DMS79 (cell line): ENCODE measurements around the gene FBXL13.
"Not testable (repeated sequence)": the region's sequence is repeated elsewhere in the genome, so short reads cannot be mapped to it uniquely, and the experiment has no call there.

Experiments used
- DNase-seq: peaks from one replicate; lab custom pipeline; 2025; lab: John Stamatoyannopoulos, UW

FBXL13 gene

DNA sequence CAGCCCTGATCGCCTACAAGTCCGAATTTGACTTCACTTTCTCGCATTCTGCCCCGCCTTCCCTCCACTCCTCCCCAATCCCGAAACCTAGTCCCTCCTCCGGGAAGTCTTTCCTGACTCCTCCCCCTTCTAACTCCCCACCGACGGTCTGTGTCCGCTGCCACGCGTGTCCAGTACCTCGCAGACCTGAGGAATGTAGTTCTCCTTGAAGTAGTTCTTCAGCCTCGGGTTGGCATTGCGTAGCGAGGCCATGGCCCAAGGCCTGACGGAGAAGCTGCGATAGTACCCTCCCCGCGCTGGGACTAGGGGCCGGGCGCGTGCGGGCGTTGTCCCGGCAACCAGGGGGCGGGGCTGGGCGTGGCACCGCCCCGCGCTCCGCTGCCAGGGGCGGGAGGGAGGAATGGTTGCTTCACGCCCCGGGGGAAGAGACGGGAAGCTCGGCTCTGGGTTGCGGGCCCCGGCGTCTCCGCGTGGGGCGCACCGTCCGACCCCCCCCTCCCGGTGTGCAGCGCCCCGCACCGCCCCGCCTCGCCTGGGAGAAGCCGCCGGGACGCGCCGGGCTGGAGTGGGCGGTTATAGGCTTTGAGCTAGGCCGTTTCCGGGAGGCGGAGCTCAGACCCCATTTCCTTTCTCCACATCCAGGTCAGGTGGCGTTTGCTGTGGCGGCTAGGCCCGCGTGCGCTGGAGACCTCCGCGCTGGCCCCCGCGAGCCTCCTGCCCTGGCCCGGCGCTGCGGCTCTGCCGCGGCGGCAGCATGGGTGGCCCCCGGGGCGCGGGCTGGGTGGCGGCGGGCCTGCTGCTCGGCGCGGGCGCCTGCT lies at the start of gene FBXL13, which contains the start of gene ARMC10:
TSS of gene FBXL13 (minus strand) at position 278 of the 818 bp plus-strand sequence.
TSS of gene ARMC10 (plus strand) at position 622 of the 818 bp plus-strand sequence. CDS start at position 755, 133 bp downstream.
- DNase-seq = peak; percentile 83

- no peak for DNase-seq
These were observed 48.9 kb upstream of the FBXL13 start for GRCh38 chr7:103123529-103123928.

DNA sequence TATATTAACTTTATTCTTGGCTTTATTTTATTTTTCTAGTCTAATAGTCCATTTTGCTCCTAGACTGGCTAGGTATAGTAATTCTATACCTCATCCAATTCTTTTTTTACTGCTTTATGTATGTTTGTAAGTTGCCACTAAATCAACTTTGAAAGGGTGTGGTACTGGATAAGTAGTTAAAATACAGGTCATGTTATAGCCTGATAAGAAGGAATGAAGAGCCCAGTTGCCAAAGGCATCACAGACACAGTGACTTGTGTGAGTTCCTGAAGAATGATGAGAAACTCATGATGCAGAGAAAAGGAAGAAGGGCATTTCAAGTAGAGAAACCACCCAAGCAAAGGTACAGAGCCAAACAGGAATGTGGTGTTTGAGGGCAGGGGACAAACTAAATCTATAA lies 47.0 kb upstream of the FBXL13 start:
- DNase-seq = no peak

- DNase-seq = no peak
These were observed 45.8 kb upstream of the FBXL13 start for GRCh38 chr7:103120362-103120761.

GRCh38 chr7:103119791-103120291 lies 45.2 kb upstream of the FBXL13 start:
- no peak for DNase-seq

- no peak for DNase-seq
These were observed 42.9 kb upstream of the FBXL13 start for GRCh38 chr7:103117465-103117864.

DNA sequence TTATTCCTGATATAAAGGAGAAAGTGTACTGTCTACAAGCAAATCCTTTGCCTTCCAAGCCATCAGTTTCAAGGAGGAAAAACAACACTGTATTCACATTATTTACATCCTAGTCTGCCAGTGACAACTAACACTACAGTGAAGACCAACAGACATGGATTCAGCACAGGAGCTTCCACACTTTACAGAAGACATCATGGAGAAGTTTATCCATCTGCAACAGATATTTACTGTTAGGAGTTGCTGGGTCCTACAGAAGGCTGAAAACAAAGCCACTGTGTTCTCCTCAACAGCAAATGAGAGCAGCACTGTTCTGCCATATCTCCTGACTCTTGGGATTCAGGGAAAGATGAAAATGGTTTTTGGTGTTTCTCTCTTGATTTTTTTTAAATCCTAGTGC lies 42.4 kb upstream of the FBXL13 start:
- no peak for DNase-seq

- no peak for DNase-seq
These were observed 41.9 kb upstream of the FBXL13 start for GRCh38 chr7:103116511-103116910.

- no peak for DNase-seq
These were observed 41.2 kb upstream of the FBXL13 start for GRCh38 chr7:103115771-103116170.

- no peak for DNase-seq
These were observed 40.0 kb upstream of the FBXL13 start for GRCh38 chr7:103114576-103115008.

DNA sequence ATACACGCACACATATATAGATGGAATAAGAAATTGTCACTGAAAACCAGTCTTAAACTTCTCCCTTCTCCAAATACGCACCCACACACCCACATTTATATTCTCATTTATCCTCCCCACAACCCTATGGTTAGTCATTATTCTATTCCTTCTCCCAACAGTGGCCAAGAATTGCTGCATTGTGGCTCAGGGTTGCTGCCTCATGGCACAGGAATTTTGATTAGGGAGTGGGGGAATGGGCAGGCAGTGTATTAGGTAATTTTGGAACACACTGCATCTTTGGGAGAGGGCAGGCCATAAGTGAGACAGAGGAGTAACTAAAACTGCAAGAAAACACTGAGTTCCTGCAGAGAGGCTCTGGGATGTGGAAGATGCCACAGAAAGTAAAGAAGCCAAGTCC lies 38.6 kb upstream of the FBXL13 start:
- DNase-seq = no peak

DNA sequence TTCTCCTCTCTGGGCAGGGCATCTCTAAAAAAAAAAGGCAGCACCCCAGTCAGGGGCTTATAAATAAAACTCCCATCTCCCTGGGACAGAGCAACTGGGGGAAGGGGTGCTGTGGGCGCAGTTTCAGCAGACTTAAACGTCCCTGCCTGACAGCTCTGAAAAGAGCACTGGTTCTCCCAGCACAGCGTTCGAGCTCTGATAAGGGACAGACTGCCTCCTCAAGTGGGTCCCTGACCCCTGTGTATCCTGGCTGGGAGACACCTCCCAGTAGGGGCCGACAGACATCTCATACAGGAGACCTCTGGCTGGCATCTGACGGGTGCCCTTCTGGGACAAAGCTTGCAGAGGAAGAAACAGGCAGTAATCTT lies 32.1 kb upstream of the FBXL13 start:
- not testable (repeated sequence) for DNase-seq

- no peak for DNase-seq
These were observed 31.6 kb upstream of the FBXL13 start for GRCh38 chr7:103106005-103106702.

- DNase-seq = no peak
These were observed 26.9 kb upstream of the FBXL13 start for GRCh38 chr7:103101543-103101942.

DNA sequence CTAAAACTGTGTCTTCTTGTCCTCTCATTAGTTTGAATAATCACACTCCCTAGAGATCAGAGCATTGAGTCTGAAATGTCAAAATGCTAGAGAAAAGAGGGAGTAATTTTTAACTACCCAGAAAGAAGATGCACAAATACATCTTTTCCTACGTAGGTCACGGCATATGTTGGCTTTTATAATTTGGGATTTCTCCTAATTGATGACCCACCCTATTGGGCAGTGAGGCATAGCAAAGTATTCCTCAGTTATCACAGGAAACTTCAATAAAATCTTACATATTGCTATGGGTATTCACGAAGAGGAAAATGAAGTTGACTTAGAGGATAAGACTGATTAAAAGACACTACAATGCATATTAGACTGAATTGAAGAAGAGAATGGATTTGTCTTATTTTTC lies 25.8 kb upstream of the FBXL13 start:
- no peak for DNase-seq

GRCh38 chr7:103097041-103097440 lies 22.4 kb upstream of the FBXL13 start:
- no peak for DNase-seq

GRCh38 chr7:103095558-103095957 lies 21.0 kb upstream of the FBXL13 start:
- not testable (repeated sequence) for DNase-seq

DNA sequence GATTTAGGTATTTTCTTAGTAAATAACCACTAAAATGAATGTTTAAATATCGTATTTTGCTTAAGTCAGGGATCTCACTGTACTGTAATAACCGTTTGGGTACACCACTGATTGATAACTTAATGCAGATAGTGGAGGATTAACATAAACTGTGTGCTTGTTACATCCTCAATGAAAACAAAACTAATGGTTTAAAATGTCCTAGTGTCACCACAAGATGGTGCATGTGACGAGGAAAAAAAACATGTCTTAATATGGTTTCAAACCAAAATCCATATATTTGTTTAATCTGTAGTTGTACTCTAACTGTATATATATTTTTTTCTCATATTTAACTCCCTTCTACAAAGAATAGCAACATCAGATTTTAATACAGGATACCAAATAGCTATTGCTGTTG lies 19.5 kb upstream of the FBXL13 start:
- DNase-seq = no peak

- DNase-seq = no peak
These were observed 18.8 kb upstream of the FBXL13 start for GRCh38 chr7:103093429-103093828.

- DNase-seq = not testable (repeated sequence)
These were observed 17.7 kb upstream of the FBXL13 start for GRCh38 chr7:103092321-103092720.

- DNase-seq = no peak
These were observed 8.6 kb upstream of the FBXL13 start for GRCh38 chr7:103083210-103083609.

DNA sequence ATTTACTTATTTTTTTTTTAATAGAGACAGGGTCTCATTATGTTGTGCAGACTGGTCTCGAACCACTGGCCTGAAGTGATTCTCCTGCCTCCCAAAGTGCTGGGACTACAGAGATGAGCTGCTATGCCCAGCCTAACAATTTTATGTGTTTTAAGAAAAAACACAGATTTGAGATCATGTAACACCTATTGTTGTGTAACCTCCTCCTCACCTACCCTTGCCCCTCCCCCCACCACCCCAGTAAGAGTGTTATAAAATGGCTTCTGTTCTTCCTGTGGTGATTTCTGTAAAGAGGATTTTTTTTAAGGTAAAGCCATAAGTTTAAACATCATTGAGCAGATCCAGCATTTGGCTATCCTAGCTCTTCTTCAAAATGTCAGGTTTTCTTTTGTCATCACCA lies 7.9 kb upstream of the FBXL13 start:
- no peak for DNase-seq

DNA sequence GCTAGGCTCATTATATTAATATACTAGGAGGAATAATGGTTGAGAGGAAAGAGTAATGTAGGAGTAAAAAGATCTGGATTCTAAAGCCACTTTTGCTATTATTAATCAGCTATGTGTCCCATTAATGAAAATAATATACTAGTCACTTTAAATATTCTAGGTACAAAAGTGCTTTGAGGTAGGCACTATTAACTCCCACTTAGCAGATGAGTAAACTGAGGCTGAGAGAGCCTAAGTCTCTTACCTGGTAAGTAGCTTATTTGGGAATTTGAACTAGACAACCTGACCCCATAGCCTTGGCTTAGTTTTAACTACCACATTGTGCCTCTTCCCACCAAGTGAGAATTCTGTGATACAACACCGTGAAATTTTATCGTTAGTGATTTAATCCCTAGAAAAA lies 6.3 kb upstream of the FBXL13 start:
- DNase-seq = no peak
